Hepatocyte (in vitro differentiated cells): ENCODE data around the gene ASIC1. TPM values are rescaled to one million over a fixed set of nuclear protein-coding genes. Genes with fewer than 3 reads are reported as not detected.

Experiments
- DNase-seq: peaks from one replicate; pipeline ENCODE4 v3.0.0-alpha.2; 2016; ENCODE audit warnings: low spot score
- H2AFZ ChIP-seq: fragments of 200-600 bp; sonication (generic); 2 replicates; pipeline ENCODE4 v1.6.0; 2016; ENCODE audit warnings: antibody characterized with exemption, mild to moderate bottlenecking
- H3K27ac ChIP-seq: fragments of 200-600 bp; sonication (generic); 2 replicates; pipeline ENCODE4 v1.5.1; 2016; ENCODE audit warnings: mild to moderate bottlenecking
- H3K27me3 ChIP-seq: fragments of 200-600 bp; sonication (generic); 2 replicates; pipeline ENCODE4 v1.6.1; 2016
- H3K36me3 ChIP-seq: fragments of 200-600 bp; sonication (generic); replicated peaks from 2 replicates; pipeline ENCODE4 v1.5.1; 2016; ENCODE audit warnings: low read depth; ENCODE audit not compliant: insufficient read depth
- H3K4me1 ChIP-seq: fragments of 200-600 bp; sonication (generic); 2 replicates; pipeline ENCODE4 v1.5.1; 2016; ENCODE audit warnings: mild to moderate bottlenecking, moderate library complexity; ENCODE audit not compliant: insufficient read depth
- H3K4me2 ChIP-seq: fragments of 200-600 bp; sonication (generic); 2 replicates; pipeline ENCODE4 v1.6.0; 2016
- H3K4me3 ChIP-seq: fragments of 200-600 bp; sonication (generic); 2 replicates; pipeline ENCODE4 v1.5.1; 2016; ENCODE audit warnings: mild to moderate bottlenecking
- H3K79me2 ChIP-seq: fragments of 200-600 bp; sonication (generic); 2 replicates; pipeline ENCODE4 v1.6.0; 2017; ENCODE audit warnings: mild to moderate bottlenecking
- H3K9me2 ChIP-seq: fragments of 200-600 bp; sonication (generic); replicated peaks from 2 replicates; pipeline ENCODE4 v1.6.0; 2017; ENCODE audit warnings: mild to moderate bottlenecking; ENCODE audit not compliant: insufficient read depth
- H3K9me3 ChIP-seq: fragments of 200-600 bp; sonication (generic); 2 replicates; pipeline ENCODE4 v1.5.1; 2016; ENCODE audit warnings: low read depth, mild to moderate bottlenecking
- H4K20me1 ChIP-seq: fragments of 200-600 bp; sonication (generic); 2 replicates; pipeline ENCODE4 v1.6.0; 2016; ENCODE audit warnings: mild to moderate bottlenecking; ENCODE audit not compliant: insufficient read depth, poor library complexity, severe bottlenecking
- EZH2 ChIP-seq: fragments of 200-600 bp; sonication (generic); IDR thresholded peaks from 2 replicates; pipeline ENCODE4 v1.6.1; 2016; ENCODE audit warnings: antibody characterized with exemption, mild to moderate bottlenecking, borderline replicate concordance
- EZH2phosphoT487 ChIP-seq: fragments of 200-600 bp; sonication (generic); IDR thresholded peaks from one replicate; pipeline ENCODE4 v1.6.1; 2018; ENCODE audit warnings: antibody characterized with exemption, mild to moderate bottlenecking, low read depth, moderate library complexity; ENCODE audit not compliant: unreplicated experiment, severe bottlenecking
- WGBS: methylation state at CpG from one replicate; pipeline ENCODE4 v1.1.6; 2016; ENCODE audit warnings: low lambda C conversion rate; ENCODE audit errors: missing lambda C conversion rate; 5-methylcytosine and 5-hydroxymethylcytosine counted together
- polyA plus RNA-seq: library from polyadenylated mRNA; unstranded; fragments of >200 nt; fragmentation: Nextera tagmentation; extraction: Ambion mirVana; gene quantifications from 2 replicates; pipeline ENCODE4 v1.2.1, GENCODE V29; 2016
- total RNA-seq: library from RNA; depleted of rRNA; stranded (reverse); fragments of >200 nt; gene quantifications from 2 replicates; pipeline ENCODE4 v1.2.3, GENCODE V29; 2014
- TF ChIP-seq, protein P1 (sequence below): fragments of 200-600 bp; sonication (generic); IDR thresholded peaks from 2 replicates; pipeline ENCODE4 v1.5.1; 2016; ENCODE audit warnings: antibody characterized with exemption, mild to moderate bottlenecking; ENCODE audit not compliant: poor library complexity

Gene ASIC1
- total and polyA plus RNA-seq, 2 experiments from 2014 or later, result 2.4 to 4.6 TPM

DNA sequence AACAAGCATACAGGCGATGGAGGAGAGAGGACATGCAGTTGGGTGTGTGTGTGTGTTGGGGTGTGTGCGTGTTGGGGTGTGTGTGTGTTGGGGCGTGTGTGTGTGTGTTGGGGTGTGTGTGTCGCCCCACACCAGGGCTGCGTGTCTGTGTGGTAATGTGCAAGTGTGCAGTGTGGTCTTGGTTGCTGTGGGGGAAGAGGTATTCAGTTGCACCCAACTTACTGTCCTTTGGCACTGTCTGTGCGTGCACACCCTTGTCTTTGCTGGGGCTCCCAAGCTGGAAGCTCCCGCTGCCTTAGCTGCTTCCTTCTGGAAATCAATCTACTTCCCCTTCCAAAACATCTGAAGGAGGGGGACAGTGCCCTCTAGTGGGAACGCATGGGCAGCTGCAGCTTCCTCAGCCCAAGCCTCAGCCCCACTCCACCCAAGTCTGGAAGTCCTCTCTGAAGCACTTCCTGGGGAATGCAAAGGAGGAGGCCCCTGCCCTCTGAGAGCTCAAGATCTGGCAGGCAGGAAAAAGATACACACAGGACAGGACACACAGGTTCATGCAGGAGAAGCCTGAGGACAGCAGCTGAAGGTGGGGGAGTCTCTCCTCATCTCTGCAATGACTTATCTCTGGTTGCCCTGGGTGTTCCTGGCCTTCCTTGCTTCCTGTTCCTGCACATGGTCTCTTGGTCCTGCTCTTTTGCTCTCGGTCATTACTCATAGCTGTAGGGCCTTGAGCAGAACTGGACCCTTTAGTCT lies 13.1 kb downstream of the ASIC1 start:
- H3K4me2 ChIP-seq, result no peak overlapping the region
- no peaks in the 10 kb centered on the region for H3K9me2 ChIP-seq
- H3K36me3 ChIP-seq, result no peaks in the 10 kb centered on the region
- H2AFZ ChIP-seq, result peak overlapping the region; percentile 3
- no peak for TF ChIP-seq EZH2phosphoT487
- no peak for TF ChIP-seq EZH2
- TF ChIP-seq, protein P1, sequence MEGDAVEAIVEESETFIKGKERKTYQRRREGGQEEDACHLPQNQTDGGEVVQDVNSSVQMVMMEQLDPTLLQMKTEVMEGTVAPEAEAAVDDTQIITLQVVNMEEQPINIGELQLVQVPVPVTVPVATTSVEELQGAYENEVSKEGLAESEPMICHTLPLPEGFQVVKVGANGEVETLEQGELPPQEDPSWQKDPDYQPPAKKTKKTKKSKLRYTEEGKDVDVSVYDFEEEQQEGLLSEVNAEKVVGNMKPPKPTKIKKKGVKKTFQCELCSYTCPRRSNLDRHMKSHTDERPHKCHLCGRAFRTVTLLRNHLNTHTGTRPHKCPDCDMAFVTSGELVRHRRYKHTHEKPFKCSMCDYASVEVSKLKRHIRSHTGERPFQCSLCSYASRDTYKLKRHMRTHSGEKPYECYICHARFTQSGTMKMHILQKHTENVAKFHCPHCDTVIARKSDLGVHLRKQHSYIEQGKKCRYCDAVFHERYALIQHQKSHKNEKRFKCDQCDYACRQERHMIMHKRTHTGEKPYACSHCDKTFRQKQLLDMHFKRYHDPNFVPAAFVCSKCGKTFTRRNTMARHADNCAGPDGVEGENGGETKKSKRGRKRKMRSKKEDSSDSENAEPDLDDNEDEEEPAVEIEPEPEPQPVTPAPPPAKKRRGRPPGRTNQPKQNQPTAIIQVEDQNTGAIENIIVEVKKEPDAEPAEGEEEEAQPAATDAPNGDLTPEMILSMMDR, result peak; percentile 97
- 55% methylated on average over 9 of the region's 9 CpGs for WGBS
- H3K27ac ChIP-seq, result no peak overlapping the region
- no peaks in the 10 kb centered on the region for H3K79me2 ChIP-seq
- no peaks in the 10 kb centered on the region for H3K9me3 ChIP-seq
- H4K20me1 ChIP-seq, result no peaks in the 10 kb centered on the region
- no peaks in the 10 kb centered on the region for H3K4me1 ChIP-seq
- H3K4me3 ChIP-seq, result no peak overlapping the region
- DNase-seq, result peak; percentile 90
- H3K27me3 ChIP-seq, result no peaks in the 10 kb centered on the region

DNA sequence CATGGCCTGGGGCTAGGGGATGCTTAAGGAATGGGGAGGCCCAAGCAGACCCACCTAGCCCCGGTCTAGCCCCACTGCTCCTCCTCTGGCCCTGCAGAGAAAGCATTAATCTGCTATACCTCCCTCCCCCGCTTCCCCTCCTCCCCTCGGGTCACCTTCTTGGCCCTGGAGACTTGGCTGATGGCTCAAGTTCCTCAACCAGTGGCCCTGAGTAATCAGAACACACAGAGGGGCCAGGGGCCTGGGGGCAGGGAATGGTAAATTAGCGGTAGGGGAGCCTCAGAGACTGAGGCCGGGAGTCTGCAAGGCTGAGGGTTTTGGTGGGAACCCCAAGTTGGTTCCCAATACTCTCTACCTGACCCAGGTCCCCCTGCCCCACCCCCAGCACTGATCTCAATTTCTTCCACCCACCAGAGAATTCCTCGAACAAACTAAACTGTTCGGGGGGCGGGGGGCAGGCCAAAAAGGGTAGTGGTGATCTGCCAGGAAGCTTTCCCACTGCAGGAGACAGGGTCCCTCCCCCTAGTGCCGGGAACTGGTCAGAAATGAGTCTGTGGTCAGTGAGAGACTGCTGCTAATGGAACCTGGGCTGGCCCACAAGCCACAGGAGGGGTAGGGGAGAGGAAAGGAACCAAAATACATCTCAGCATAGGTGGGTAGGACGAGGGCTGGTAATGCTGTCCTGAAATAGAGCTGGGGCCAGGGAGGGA lies 15.0 kb downstream of the ASIC1 start:
- no peak for TF ChIP-seq EZH2
- no peak for TF ChIP-seq EZH2phosphoT487
- TF ChIP-seq, protein P1, result no peak
- Histone ChIP-seq H3K4me2 (no peak overlapping the region), H3K9me3 (no peaks in the 10 kb centered on the region), H3K36me3 (no peaks in the 10 kb centered on the region), H3K4me1 (no peaks in the 10 kb centered on the region), H3K4me3 (no peak overlapping the region), H4K20me1 (no peaks in the 10 kb centered on the region), H2AFZ (no peak overlapping the region), H3K27ac (no peak overlapping the region), H3K9me2 (no peaks in the 10 kb centered on the region), H3K79me2 (no peaks in the 10 kb centered on the region), H3K27me3 (no peaks in the 10 kb centered on the region)
- no peak for DNase-seq
- WGBS, result 61% methylated on average over 7 of the region's 10 CpGs

DNA sequence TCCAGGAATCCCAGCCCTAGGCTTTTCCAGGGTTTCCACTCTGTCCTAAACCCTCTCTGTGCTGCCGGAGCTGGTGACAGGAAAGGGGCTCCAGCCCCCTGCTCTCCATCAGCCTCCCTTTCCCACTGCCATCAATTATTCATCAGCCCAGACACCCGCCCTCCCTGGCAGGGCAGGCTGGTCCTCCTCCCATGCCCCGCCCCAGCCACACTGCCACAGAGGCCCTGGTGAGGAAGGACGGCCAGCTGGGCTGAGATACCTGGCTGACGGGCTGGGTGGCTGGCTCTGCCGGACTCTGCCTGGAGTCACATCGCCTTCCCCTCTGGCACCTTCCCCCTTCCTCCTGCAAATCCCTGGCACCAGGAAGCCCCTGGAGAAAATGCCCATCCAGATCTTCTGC lies 15.8 kb downstream of the ASIC1 start:
- Histone ChIP-seq H3K36me3 (no peaks in the 10 kb centered on the region), H3K4me2 (no peak overlapping the region), H3K79me2 (no peaks in the 10 kb centered on the region), H3K27me3 (no peaks in the 10 kb centered on the region), H3K4me3 (no peak overlapping the region), H3K9me2 (no peaks in the 10 kb centered on the region), H3K27ac (no peak overlapping the region), H3K4me1 (no peaks in the 10 kb centered on the region), H3K9me3 (no peaks in the 10 kb centered on the region), H2AFZ (no peak overlapping the region), H4K20me1 (no peaks in the 10 kb centered on the region)
- TF ChIP-seq, protein P1, result no peak
- TF ChIP-seq EZH2, result no peak
- TF ChIP-seq EZH2phosphoT487, result no peak
- no peak for DNase-seq
- whole genome bisulfite sequencing, result 79% methylated on average over 7 of the region's 7 CpGs
